KMS-11 (cell line): ENCODE results near the gene FXYD1.

Experiments
- H2AFZ ChIP-seq: fragments of 200-600 bp; sonication (generic); 2 replicates; pipeline ENCODE4 v1.6.1; 2016; ENCODE audit warnings: antibody characterized with exemption, mixed run types, low read depth
- H3K27ac ChIP-seq: fragments of 200-600 bp; sonication (generic); 2 replicates; pipeline ENCODE4 v1.6.1; 2016; ENCODE audit warnings: mild to moderate bottlenecking, mixed run types
- H3K27me3 ChIP-seq: fragments of 200-600 bp; sonication (generic); 2 replicates; pipeline ENCODE4 v1.6.1; 2017; ENCODE audit warnings: mild to moderate bottlenecking, low read depth, mixed run types, moderate library complexity; ENCODE audit not compliant: insufficient read depth
- H3K36me3 ChIP-seq: fragments of 200-600 bp; sonication (generic); 2 replicates; pipeline ENCODE4 v1.6.1; 2017; ENCODE audit warnings: mild to moderate bottlenecking, mixed run types; ENCODE audit not compliant: insufficient read depth
- H3K4me1 ChIP-seq: fragments of 200-600 bp; sonication (generic); 2 replicates; pipeline ENCODE4 v1.6.1; 2016; ENCODE audit warnings: mild to moderate bottlenecking, low read depth, mixed run types; ENCODE audit not compliant: poor library complexity, severe bottlenecking
- H3K4me2 ChIP-seq: fragments of 200-600 bp; sonication (generic); 2 replicates; pipeline ENCODE4 v1.7.0; 2016; ENCODE audit warnings: mild to moderate bottlenecking, mixed run types
- H3K4me3 ChIP-seq: fragments of 200-600 bp; sonication (generic); IDR thresholded peaks from 2 replicates; pipeline ENCODE4 v1.6.1; 2017; ENCODE audit warnings: low read depth, low read length, mixed read lengths; ENCODE audit not compliant: insufficient read depth
- H3K79me2 ChIP-seq: fragments of 200-600 bp; sonication (generic); 2 replicates; pipeline ENCODE4 v1.6.1; 2016; ENCODE audit warnings: low read depth, mixed run types; ENCODE audit not compliant: insufficient read depth
- H3K9ac ChIP-seq: fragments of 200-600 bp; sonication (generic); 2 replicates; pipeline ENCODE4 v1.6.1; 2016; ENCODE audit warnings: mild to moderate bottlenecking, mixed run types
- H4K20me1 ChIP-seq: fragments of 200-600 bp; sonication (generic); 2 replicates; pipeline ENCODE4 v1.6.1; 2016; ENCODE audit warnings: mild to moderate bottlenecking, mixed run types; ENCODE audit not compliant: insufficient read depth
- CTCF ChIP-seq: fragments of 200-600 bp; sonication (generic); conservative IDR thresholded peaks from 2 replicates; pipeline ENCODE4 v1.6.1; 2017; ENCODE audit warnings: low read depth, mild to moderate bottlenecking, antibody characterized with exemption, low read length, moderate library complexity, mixed read lengths

The FXYD1 gene

GRCh38 chr19:35153701-35154524 lies 15.3 kb downstream of the FXYD1 start:
- Histone ChIP-seq H3K27ac (no peak overlapping the region), H3K4me2 (peak overlapping the region; percentile 86), H3K4me1 (peaks cover 12% of the 10 kb centered on the region), H3K36me3 (no peaks in the 10 kb centered on the region; the same call in 1 of the 2 replicates), H2AFZ (peak overlapping the region; percentile 96), H3K79me2 (peaks cover 21% of the 10 kb centered on the region), H4K20me1 (no peaks in the 10 kb centered on the region), H3K4me3 (no peak overlapping the region), H3K27me3 (no peaks in the 10 kb centered on the region; the same call in 1 of the 2 replicates), H3K9ac (peak overlapping the region; percentile 73; the same call in 1 of the 2 replicates)
- TF ChIP-seq CTCF, result peak; percentile 67

GRCh38 chr19:35154525-35155406 lies 16.1 kb downstream of the FXYD1 start, which contains the start of gene FXYD5:
Gene FXYD5, plus strand, starts transcription at chr19:35154735. Its CDS starts 816 bp downstream, at chr19:35155551.
- Histone ChIP-seq H3K27ac (peak within 1 kb of the TSS; percentile 19), H3K27me3 (no peaks in the 10 kb centered on the region; the same call in 1 of the 2 replicates)

GRCh38 chr19:35155441-35155840 lies 16.8 kb downstream of the FXYD1 start:
- Histone ChIP-seq H3K4me1 (peaks cover 12% of the 10 kb centered on the region), H3K9ac (peak overlapping the region; percentile 73), H4K20me1 (no peaks in the 10 kb centered on the region), H3K36me3 (peaks cover 4% of the 10 kb centered on the region; the same call in 1 of the 2 replicates), H3K4me2 (peak overlapping the region; percentile 86), H3K27me3 (no peaks in the 10 kb centered on the region; the same call in 1 of the 2 replicates), H3K27ac (peak overlapping the region; percentile 19), H3K79me2 (peaks cover 21% of the 10 kb centered on the region), H3K4me3 (peak overlapping the region; percentile 22), H2AFZ (peak overlapping the region; percentile 96)
- no peak for TF ChIP-seq CTCF

More at GRCh38 chr19:35154525-35155406, 16.1 kb downstream of the FXYD1 start, which contains the start of gene FXYD5:
- H3K4me1 ChIP-seq, result peaks cover 12% of the 10 kb centered on the region
- H4K20me1 ChIP-seq, result no peaks in the 10 kb centered on the region
- H3K36me3 ChIP-seq, result peaks cover 4% of the 10 kb centered on the region; the same call in 1 of the 2 replicates
- peaks cover 21% of the 10 kb centered on the region for H3K79me2 ChIP-seq
- no peak for TF ChIP-seq CTCF
- peak within 1 kb of the TSS; percentile 86 for H3K4me2 ChIP-seq
- peak within 1 kb of the TSS; percentile 73 for H3K9ac ChIP-seq
- peak within 1 kb of the TSS; percentile 96 for H2AFZ ChIP-seq
- H3K4me3 ChIP-seq, result peak within 1 kb of the TSS; percentile 22

GRCh38 chr19:35155981-35156672 lies 17.5 kb downstream of the FXYD1 start:
- no peaks in the 10 kb centered on the region; the same call in 1 of the 2 replicates for H3K27me3 ChIP-seq
- no peak overlapping the region for H3K27ac ChIP-seq
- peak overlapping the region; percentile 86 for H3K4me2 ChIP-seq
- peaks cover 21% of the 10 kb centered on the region for H3K79me2 ChIP-seq
- H3K36me3 ChIP-seq, result peaks cover 4% of the 10 kb centered on the region; the same call in 1 of the 2 replicates
- no peaks in the 10 kb centered on the region for H4K20me1 ChIP-seq
- TF ChIP-seq CTCF, result no peak
- H3K9ac ChIP-seq, result peak overlapping the region; percentile 73; the same call in 1 of the 2 replicates
- no peak overlapping the region for H3K4me3 ChIP-seq
- H2AFZ ChIP-seq, result no peak overlapping the region
- H3K4me1 ChIP-seq, result peaks cover 12% of the 10 kb centered on the region
